Fibroblast of lung (primary cell): ENCODE results near the gene ADGRF3.

Experiments used
- EZH2 ChIP-seq: IDR thresholded peaks from 2 replicates; pipeline ENCODE4 v1.5.1; 2012; ENCODE audit warnings: low read length, control low read depth, mild to moderate bottlenecking; ENCODE audit errors: missing control alignments
- TF ChIP-seq, protein P1 (sequence below), 2 donors: IDR thresholded peaks in 1 of 2; conservative IDR thresholded peaks in 1 of 2; 1 replicate in 1 of 2; 2 replicates in 1 of 2; pipeline ENCODE4 v1.5.1; 2011 to 2012; ENCODE audit warnings: low read length in 2 of 2, control low read depth in 1 of 2, inconsistent platforms in 1 of 2, low read depth in 1 of 2, mild to moderate bottlenecking in 1 of 2

DNA sequence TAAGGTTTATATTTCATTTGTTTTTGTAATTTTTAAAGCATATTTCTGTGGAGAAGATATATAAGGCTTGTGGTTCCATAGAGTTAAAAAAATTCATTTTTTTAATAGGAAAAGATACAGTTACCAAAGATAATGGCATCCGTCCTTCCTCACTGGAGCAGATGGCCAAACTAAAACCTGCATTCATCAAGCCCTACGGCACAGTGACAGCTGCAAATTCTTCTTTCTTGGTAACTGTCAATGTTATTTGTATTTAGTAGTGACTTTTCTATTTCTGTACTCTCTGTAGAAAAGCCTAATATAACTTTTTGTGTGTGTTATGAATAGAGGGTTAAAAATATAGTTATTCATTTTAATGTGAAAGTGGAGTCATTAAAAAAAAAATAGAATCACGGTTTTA is 66.7 kb downstream of the ADGRF3 start:
- TF ChIP-seq, protein P1, sequence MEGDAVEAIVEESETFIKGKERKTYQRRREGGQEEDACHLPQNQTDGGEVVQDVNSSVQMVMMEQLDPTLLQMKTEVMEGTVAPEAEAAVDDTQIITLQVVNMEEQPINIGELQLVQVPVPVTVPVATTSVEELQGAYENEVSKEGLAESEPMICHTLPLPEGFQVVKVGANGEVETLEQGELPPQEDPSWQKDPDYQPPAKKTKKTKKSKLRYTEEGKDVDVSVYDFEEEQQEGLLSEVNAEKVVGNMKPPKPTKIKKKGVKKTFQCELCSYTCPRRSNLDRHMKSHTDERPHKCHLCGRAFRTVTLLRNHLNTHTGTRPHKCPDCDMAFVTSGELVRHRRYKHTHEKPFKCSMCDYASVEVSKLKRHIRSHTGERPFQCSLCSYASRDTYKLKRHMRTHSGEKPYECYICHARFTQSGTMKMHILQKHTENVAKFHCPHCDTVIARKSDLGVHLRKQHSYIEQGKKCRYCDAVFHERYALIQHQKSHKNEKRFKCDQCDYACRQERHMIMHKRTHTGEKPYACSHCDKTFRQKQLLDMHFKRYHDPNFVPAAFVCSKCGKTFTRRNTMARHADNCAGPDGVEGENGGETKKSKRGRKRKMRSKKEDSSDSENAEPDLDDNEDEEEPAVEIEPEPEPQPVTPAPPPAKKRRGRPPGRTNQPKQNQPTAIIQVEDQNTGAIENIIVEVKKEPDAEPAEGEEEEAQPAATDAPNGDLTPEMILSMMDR (conservative IDR thresholded peaks at IDR 0.05 in 1 of 2, IDR thresholded peaks at IDR 0.05 in 1 of 2; ENCODE audit: low read depth in 1 of 2, low read length in 2 of 2): no peak
- TF ChIP-seq EZH2: no peak
